K562 (cell line): ENCODE results near the gene HMGXB3. TPM values are rescaled to one million over a fixed set of nuclear protein-coding genes. Genes with fewer than 3 reads are reported as not detected.

Experiments used
- ATAC-seq: fragments of 200-7000 bp; cut with Tn5 transposase; 3 replicates; pipeline ENCODE4 v1.9.1; 2020; ENCODE audit warnings: moderate library complexity
- BruUV-seq: library from RNA; stranded (reverse); fragments of 400-500 nt; replicated peaks from 2 replicates; lab custom pipeline; 2021; lab: Mats Ljungman, UMichigan
- CTCF ChIA-PET: fragments of 300-600 bp; formaldehyde crosslinking; extraction: SDS; loops from one replicate; lab custom pipeline; 2021; ENCODE audit warnings: low intra/inter-chr PET ratio; lab: Yijun Ruan, JAX
- POLR2A ChIA-PET: fragments of 300-600, 350-650 bp; sonication (Branson Sonifier 250); formaldehyde crosslinking; extraction: SDS; loops from one replicate; lab custom pipeline; 2021; ENCODE audit warnings: antibody characterized with exemption, inconsistent platforms; lab: Yijun Ruan, JAX
- DNase-seq, 4 experiments: peaks; one replicate each; pipeline versions ENCODE4 v3.0.0 to v3.0.0-alpha.2; 2011 to 2018; ENCODE audit warnings: low spot score in 3 of 4, mixed read lengths in 3 of 4; ENCODE audit errors: extremely low read depth in 1 of 4
- FAIRE-seq: peaks from 2 replicates; lab custom pipeline; 2011; peaks lifted over from hg19 to GRCh38; lab: Jason Lieb, UNC
- H2AFZ ChIP-seq: 2 replicates; pipeline ENCODE4 v1.6.0; 2011; ENCODE audit warnings: low read depth, low read length, control low read depth, inconsistent platforms
- H3K27ac ChIP-seq: fragments of 200-600 bp; 3 replicates; pipeline ENCODE4 v1.8.0; 2011; ENCODE audit warnings: low read depth, mild to moderate bottlenecking, control low read depth, inconsistent platforms, low read length, moderate library complexity, mixed read lengths; ENCODE audit errors: extremely low read depth
- H3K27me3 ChIP-seq, 2 experiments: fragments of 300-600 bp in 1 of 2; 2 replicates in 1 of 2; 3 replicates in 1 of 2; pipeline versions ENCODE4 v1.6.0 to v1.8.0; 2011; ENCODE audit warnings: inconsistent platforms in 2 of 2, low read length in 2 of 2, mild to moderate bottlenecking in 1 of 2, mixed read lengths in 1 of 2, moderate library complexity in 1 of 2; ENCODE audit not compliant: control insufficient read depth in 2 of 2, insufficient read depth in 2 of 2
- H3K36me3 ChIP-seq: fragments of 300-600 bp; 3 replicates; pipeline ENCODE4 v1.8.0; 2011; ENCODE audit warnings: mild to moderate bottlenecking, low read length, inconsistent platforms; ENCODE audit not compliant: control insufficient read depth, insufficient read depth
- H3K4me1 ChIP-seq, 2 experiments: fragments of 200-600 bp in 1 of 2; replicated peaks in 1 of 2; 2 replicates in 1 of 2; 3 replicates in 1 of 2; pipeline versions ENCODE4 v1.5.1 to v1.8.0; 2011; ENCODE audit warnings: inconsistent platforms in 2 of 2, low read length in 2 of 2, mild to moderate bottlenecking in 1 of 2, mixed read lengths in 1 of 2, moderate library complexity in 1 of 2; ENCODE audit not compliant: control insufficient read depth in 2 of 2, insufficient read depth in 2 of 2
- H3K4me2 ChIP-seq: 2 replicates; pipeline ENCODE4 v1.6.1; 2011; ENCODE audit warnings: low read length, control low read depth, inconsistent platforms, mixed read lengths; ENCODE audit not compliant: insufficient read depth
- H3K4me3 ChIP-seq: fragments of 200-600 bp; sonication (generic), shearing (Covaris generic); 2 replicates; pipeline ENCODE4 v1.5.1; 2016; ENCODE audit warnings: control low read depth, inconsistent platforms
- H3K79me2 ChIP-seq: fragments of 200-600 bp; 3 replicates; pipeline ENCODE4 v1.8.0; 2011; ENCODE audit warnings: low read length, inconsistent platforms; ENCODE audit not compliant: control insufficient read depth, insufficient read depth
- H3K9ac ChIP-seq, 2 experiments: 2 replicates each; pipeline versions ENCODE4 v1.6.0 to v1.6.1; 2011; ENCODE audit warnings: low read depth in 2 of 2, low read length in 2 of 2, control low read depth in 1 of 2, inconsistent platforms in 1 of 2, mild to moderate bottlenecking in 1 of 2, mixed read lengths in 1 of 2; ENCODE audit not compliant: insufficient read depth in 1 of 2
- H3K9me1 ChIP-seq: one replicate; pipeline ENCODE4 v1.6.0; 2011; ENCODE audit warnings: inconsistent platforms, mild to moderate bottlenecking, low read length, moderate library complexity; ENCODE audit not compliant: control insufficient read depth, insufficient read depth
- H3K9me3 ChIP-seq: replicated peaks from 2 replicates; pipeline ENCODE4 v1.5.1; 2011; ENCODE audit warnings: low read depth, low read length, inconsistent platforms; ENCODE audit not compliant: control insufficient read depth, insufficient read depth
- H4K20me1 ChIP-seq: replicated peaks from 2 replicates; pipeline ENCODE4 v1.6.1; 2011; ENCODE audit warnings: low read length, inconsistent platforms, mixed read lengths; ENCODE audit not compliant: control insufficient read depth, insufficient read depth
- BRD9 ChIP-seq: fragments of 450-650 bp; IDR thresholded peaks from 2 replicates; pipeline ENCODE4 v1.6.1; 2018; ENCODE audit warnings: low read depth; ENCODE audit not compliant: partially characterized antibody
- DIDO1 ChIP-seq: fragments of 450-650 bp; IDR thresholded peaks from 2 replicates; pipeline ENCODE4 v1.6.1; 2016; ENCODE audit warnings: low read depth, missing biosample characterization, missing genetic modification characterization
- ELF1 ChIP-seq: fragments of 200-800 bp; sonication (Bioruptor generic); IDR thresholded peaks from 2 replicates; pipeline ENCODE4 v1.6.1; 2016; ENCODE audit warnings: missing genetic modification characterization, missing compliant biosample characterization
- FIP1L1 ChIP-seq: fragments of 200-400 bp; formaldehyde crosslinking; IDR thresholded peaks from 2 replicates; pipeline ENCODE4 v1.6.1; 2018; ENCODE audit warnings: mild to moderate bottlenecking, low read depth, low read length; ENCODE audit not compliant: poor library complexity, severe bottlenecking
- MCM5 ChIP-seq: fragments of 450-650 bp; IDR thresholded peaks from 2 replicates; pipeline ENCODE4 v1.6.1; 2016; ENCODE audit warnings: low read depth
- ZNF764 ChIP-seq: fragments of 250-450 bp; sonication (Bioruptor Pico); IDR thresholded peaks from 2 replicates; pipeline ENCODE4 v1.4.0; 2020; ENCODE audit warnings: low read depth, mild to moderate bottlenecking, moderate library complexity
- WGBS: fragments of 100-300 bp; shearing (Covaris generic); methylation state at CpG from one replicate; pipeline ENCODE4 v1.1.6; 2016; ENCODE audit warnings: low coverage, mixed read lengths; ENCODE audit not compliant: insufficient coverage; ENCODE audit errors: missing lambda C conversion rate; 5-methylcytosine and 5-hydroxymethylcytosine counted together
- in situ Hi-C: fragments of 300-500 bp; cut with MboI; formaldehyde crosslinking; loops from 4 replicates; pipeline ENCODE4 v1.15.0; 2018; ENCODE audit warnings: inconsistent platforms, mixed read lengths
- intact Hi-C: fragments of 100-400 bp; cut with micrococcal nuclease; formaldehyde crosslinking; loops from 2 replicates; pipeline ENCODE4 v1.14.2; 2022
- polyA plus RNA-seq, 8 experiments: library from polyadenylated mRNA; depleted of rRNA in 4 of 8; stranded (reverse) in 5 of 8; unstranded in 3 of 8; fragments of >200 nt; fragmentation: Nextera tagmentation in 2 of 8; fragmentation: Illumina TruSeq in 1 of 8; extraction: Ambion mirVana in 2 of 8; extraction: Trizol in 1 of 8; gene quantifications; 2 replicates each; pipeline versions ENCODE4 v1.2.1 to v1.2.3, GENCODE V29; 2011 to 2014; ENCODE audit warnings: inconsistent platforms in 1 of 8, missing spikeins in 1 of 8
- total RNA-seq, 7 experiments: library from RNA; depleted of rRNA in 6 of 7; stranded (reverse); fragments of >200 nt in 6 of 7; fragmentation: Illumina TruSeq in 2 of 7; extraction: Trizol in 2 of 7; gene quantifications; 2 replicates each; pipeline versions ENCODE4 v1.2.1 to v1.2.3, GENCODE V29; 2011 to 2021; ENCODE audit warnings: low replicate concordance in 1 of 7
- TF ChIP-seq, protein P1 (sequence below), 3 experiments: IDR thresholded peaks in 2 of 3; conservative IDR thresholded peaks in 1 of 3; 2 replicates each; pipeline ENCODE4 v1.5.1; 2011 to 2012; ENCODE audit warnings: low read length in 3 of 3, mild to moderate bottlenecking in 3 of 3, control low read depth in 2 of 3, improper control_type of control experiment in 1 of 3, inconsistent platforms in 1 of 3, low read depth in 1 of 3, mixed read lengths in 1 of 3, moderate library complexity in 1 of 3; ENCODE audit not compliant: insufficient read depth in 2 of 3
- TF ChIP-seq, protein P2 (sequence below): sonication (generic); formaldehyde crosslinking; IDR thresholded peaks from 2 replicates; pipeline ENCODE4 v1.9.0; 2022; ENCODE audit warnings: mild to moderate bottlenecking, missing genetic modification reagents
- TF ChIP-seq, protein P3 (sequence below): fragments of 200-800 bp; sonication (Bioruptor generic); IDR thresholded peaks from 2 replicates; pipeline ENCODE4 v1.6.1; 2017; ENCODE audit warnings: missing genetic modification characterization, missing compliant biosample characterization
- TF ChIP-seq, protein P4 (sequence below): fragments of 250-450 bp; sonication (Bioruptor Pico); IDR thresholded peaks from 2 replicates; pipeline ENCODE4 v1.4.0; 2020

Gene HMGXB3
- total and polyA plus RNA-seq, 9 of the 15 experiments (the other 6 are each of a cell fraction or from before 2014, with no cell fraction given) = 1.8 to 44.1 (median 32.2) TPM

DNA sequence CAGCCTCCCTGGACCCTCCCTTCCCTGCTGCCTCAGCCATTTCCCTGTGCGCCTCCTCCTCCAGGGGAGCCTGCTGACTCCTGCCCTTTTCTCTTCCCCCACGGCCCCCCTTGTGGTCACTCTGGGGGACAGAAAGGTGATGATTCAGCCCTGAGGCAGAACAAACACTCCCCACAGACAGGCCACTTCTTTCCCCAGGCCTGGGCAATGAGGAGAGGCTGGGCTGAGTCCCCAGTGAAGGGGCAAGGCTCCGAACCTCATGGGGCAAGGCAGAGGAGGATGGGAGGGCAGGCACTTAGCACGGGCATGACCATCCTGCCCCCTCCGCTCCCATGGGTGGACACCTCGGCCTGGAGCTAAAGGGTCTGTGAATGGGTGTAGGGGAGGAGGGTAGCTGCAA lies 64.8 kb downstream of the HMGXB3 start (continued):
- TF ChIP-seq, protein P1, sequence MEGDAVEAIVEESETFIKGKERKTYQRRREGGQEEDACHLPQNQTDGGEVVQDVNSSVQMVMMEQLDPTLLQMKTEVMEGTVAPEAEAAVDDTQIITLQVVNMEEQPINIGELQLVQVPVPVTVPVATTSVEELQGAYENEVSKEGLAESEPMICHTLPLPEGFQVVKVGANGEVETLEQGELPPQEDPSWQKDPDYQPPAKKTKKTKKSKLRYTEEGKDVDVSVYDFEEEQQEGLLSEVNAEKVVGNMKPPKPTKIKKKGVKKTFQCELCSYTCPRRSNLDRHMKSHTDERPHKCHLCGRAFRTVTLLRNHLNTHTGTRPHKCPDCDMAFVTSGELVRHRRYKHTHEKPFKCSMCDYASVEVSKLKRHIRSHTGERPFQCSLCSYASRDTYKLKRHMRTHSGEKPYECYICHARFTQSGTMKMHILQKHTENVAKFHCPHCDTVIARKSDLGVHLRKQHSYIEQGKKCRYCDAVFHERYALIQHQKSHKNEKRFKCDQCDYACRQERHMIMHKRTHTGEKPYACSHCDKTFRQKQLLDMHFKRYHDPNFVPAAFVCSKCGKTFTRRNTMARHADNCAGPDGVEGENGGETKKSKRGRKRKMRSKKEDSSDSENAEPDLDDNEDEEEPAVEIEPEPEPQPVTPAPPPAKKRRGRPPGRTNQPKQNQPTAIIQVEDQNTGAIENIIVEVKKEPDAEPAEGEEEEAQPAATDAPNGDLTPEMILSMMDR (IDR thresholded peaks at IDR 0.05 in 2 of 3, conservative IDR thresholded peaks at IDR 0.05 in 1 of 3; ENCODE audit: insufficient read depth in 2 of 3, low read depth in 1 of 3, low read length in 3 of 3) = 0 out of 6 replicates have a peak, but pooled peaks of 1 of the 3 experiments have one; percentile 22
- TF ChIP-seq, protein P2, sequence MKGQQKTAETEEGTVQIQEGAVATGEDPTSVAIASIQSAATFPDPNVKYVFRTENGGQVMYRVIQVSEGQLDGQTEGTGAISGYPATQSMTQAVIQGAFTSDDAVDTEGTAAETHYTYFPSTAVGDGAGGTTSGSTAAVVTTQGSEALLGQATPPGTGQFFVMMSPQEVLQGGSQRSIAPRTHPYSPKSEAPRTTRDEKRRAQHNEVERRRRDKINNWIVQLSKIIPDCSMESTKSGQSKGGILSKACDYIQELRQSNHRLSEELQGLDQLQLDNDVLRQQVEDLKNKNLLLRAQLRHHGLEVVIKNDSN (CRISPR knock-in tag) = no peak

DNA sequence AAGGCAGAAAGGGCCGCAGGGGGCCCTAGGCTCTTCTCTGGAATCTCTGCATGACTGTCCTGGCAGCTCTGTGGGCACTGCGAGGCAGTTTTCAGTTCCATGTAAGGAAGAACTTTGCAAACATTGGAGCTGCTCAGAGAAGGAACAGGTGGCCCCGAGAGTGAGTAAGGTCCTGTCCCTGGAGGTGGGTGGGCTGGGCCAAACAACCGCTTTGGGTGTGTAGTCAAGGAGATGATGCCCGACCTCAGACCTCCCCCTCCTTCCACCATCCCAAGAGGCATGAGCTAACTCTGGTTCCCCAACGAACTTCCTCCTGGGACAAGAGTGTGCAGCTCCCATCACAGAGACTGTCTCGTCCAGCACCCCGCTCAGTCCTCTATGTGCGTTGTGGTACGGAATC lies 65.3 kb downstream of the HMGXB3 start:
- DNase-seq (no peak), ATAC-seq (no peak; the same call in 2 of the 3 replicates), FAIRE-seq (no peak)
- no peak overlapping the region for H2AFZ ChIP-seq
- no TSS peak for BruUV-seq
- H3K27me3 ChIP-seq = peaks cover 10 to 47% of the 10 kb centered on the region in 2 experiments
- no peak overlapping the region for H3K4me3 ChIP-seq
- peak overlapping the region in 1 of 2 experiments; percentile 3; a peak in 1 of 4 replicates for H3K9ac ChIP-seq
- intact Hi-C loops (no loop called here), in situ Hi-C loops (no loop called here)
- H3K36me3 ChIP-seq = no peaks in the 10 kb centered on the region
- 5% methylated on average over 9 of the region's 10 CpGs for whole genome bisulfite sequencing
- peaks cover 4% of the 10 kb centered on the region for H3K9me1 ChIP-seq
- H3K4me2 ChIP-seq = no peak overlapping the region
- H4K20me1 ChIP-seq = no peaks in the 10 kb centered on the region; the same call in 1 of the 2 replicates
- no peaks in the 10 kb centered on the region for H3K79me2 ChIP-seq
- ChIA-PET POLR2A (interaction anchor here (0.6 to 1.0 kb wide), 4 partner anchors 13 to 636 kb away, joined by 3 to 5 read pairs (median 3); no protein-coding TSS in a partner anchor), CTCF (no interaction called here)
- H3K9me3 ChIP-seq = no peaks in the 10 kb centered on the region
- H3K4me1 ChIP-seq = peaks cover 0 to 7% of the 10 kb centered on the region in 2 experiments; a peak in 2 of 5 replicates
- no peak overlapping the region for H3K27ac ChIP-seq
- TF ChIP-seq FIP1L1 = no peak
- TF ChIP-seq, protein P3, sequence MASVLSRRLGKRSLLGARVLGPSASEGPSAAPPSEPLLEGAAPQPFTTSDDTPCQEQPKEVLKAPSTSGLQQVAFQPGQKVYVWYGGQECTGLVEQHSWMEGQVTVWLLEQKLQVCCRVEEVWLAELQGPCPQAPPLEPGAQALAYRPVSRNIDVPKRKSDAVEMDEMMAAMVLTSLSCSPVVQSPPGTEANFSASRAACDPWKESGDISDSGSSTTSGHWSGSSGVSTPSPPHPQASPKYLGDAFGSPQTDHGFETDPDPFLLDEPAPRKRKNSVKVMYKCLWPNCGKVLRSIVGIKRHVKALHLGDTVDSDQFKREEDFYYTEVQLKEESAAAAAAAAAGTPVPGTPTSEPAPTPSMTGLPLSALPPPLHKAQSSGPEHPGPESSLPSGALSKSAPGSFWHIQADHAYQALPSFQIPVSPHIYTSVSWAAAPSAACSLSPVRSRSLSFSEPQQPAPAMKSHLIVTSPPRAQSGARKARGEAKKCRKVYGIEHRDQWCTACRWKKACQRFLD (CRISPR knock-in tag) = no peak
- no peak for TF ChIP-seq MCM5
- no peak for TF ChIP-seq ELF1 (tag)
- TF ChIP-seq, protein P4, sequence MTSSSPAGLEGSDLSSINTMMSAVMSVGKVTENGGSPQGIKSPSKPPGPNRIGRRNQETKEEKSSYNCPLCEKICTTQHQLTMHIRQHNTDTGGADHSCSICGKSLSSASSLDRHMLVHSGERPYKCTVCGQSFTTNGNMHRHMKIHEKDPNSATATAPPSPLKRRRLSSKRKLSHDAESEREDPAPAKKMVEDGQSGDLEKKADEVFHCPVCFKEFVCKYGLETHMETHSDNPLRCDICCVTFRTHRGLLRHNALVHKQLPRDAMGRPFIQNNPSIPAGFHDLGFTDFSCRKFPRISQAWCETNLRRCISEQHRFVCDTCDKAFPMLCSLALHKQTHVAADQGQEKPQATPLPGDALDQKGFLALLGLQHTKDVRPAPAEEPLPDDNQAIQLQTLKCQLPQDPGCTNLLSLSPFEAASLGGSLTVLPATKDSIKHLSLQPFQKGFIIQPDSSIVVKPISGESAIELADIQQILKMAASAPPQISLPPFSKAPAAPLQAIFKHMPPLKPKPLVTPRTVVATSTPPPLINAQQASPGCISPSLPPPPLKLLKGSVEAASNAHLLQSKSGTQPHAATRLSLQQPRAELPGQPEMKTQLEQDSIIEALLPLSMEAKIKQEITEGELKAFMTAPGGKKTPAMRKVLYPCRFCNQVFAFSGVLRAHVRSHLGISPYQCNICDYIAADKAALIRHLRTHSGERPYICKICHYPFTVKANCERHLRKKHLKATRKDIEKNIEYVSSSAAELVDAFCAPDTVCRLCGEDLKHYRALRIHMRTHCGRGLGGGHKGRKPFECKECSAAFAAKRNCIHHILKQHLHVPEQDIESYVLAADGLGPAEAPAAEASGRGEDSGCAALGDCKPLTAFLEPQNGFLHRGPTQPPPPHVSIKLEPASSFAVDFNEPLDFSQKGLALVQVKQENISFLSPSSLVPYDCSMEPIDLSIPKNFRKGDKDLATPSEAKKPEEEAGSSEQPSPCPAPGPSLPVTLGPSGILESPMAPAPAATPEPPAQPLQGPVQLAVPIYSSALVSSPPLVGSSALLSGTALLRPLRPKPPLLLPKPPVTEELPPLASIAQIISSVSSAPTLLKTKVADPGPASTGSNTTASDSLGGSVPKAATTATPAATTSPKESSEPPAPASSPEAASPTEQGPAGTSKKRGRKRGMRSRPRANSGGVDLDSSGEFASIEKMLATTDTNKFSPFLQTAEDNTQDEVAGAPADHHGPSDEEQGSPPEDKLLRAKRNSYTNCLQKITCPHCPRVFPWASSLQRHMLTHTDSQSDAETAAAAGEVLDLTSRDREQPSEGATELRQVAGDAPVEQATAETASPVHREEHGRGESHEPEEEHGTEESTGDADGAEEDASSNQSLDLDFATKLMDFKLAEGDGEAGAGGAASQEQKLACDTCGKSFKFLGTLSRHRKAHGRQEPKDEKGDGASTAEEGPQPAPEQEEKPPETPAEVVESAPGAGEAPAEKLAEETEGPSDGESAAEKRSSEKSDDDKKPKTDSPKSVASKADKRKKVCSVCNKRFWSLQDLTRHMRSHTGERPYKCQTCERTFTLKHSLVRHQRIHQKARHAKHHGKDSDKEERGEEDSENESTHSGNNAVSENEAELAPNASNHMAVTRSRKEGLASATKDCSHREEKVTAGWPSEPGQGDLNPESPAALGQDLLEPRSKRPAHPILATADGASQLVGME (CRISPR knock-in tag) = no peak
- no peak for TF ChIP-seq DIDO1 (tag)
- no peak for TF ChIP-seq ZNF764
- no peak for TF ChIP-seq BRD9
